Neuronal stem cell (in vitro differentiated cells): ENCODE measurements around the gene NCEH1.

Source experiments
- DNase-seq: peaks from one replicate; pipeline ENCODE4 v3.0.0-alpha.2; 2013; ENCODE audit warnings: low spot score
- H2AFZ ChIP-seq: one replicate; pipeline ENCODE4 v1.6.1; 2013; ENCODE audit warnings: mild to moderate bottlenecking, low read length, inconsistent platforms
- H2AK5ac ChIP-seq: 2 replicates; pipeline ENCODE4 v1.6.1; 2013; ENCODE audit warnings: low read depth, mild to moderate bottlenecking, inconsistent platforms, low read length, moderate library complexity, mixed read lengths
- H2BK120ac ChIP-seq: 2 replicates; pipeline ENCODE4 v1.6.1; 2013; ENCODE audit warnings: low read depth, mild to moderate bottlenecking, inconsistent platforms, low read length, moderate library complexity, mixed read lengths
- H2BK12ac ChIP-seq: one replicate; pipeline ENCODE4 v1.6.1; 2013; ENCODE audit warnings: low read length, inconsistent platforms
- H2BK15ac ChIP-seq: 2 replicates; pipeline ENCODE4 v1.6.1; 2013; ENCODE audit warnings: mild to moderate bottlenecking, low read length, inconsistent platforms, mixed read lengths
- H2BK5ac ChIP-seq: one replicate; pipeline ENCODE4 v1.6.1; 2013; ENCODE audit warnings: inconsistent platforms, mild to moderate bottlenecking, low read length, moderate library complexity
- H3K14ac ChIP-seq: one replicate; pipeline ENCODE4 v1.6.1; 2013; ENCODE audit warnings: low read length, inconsistent platforms
- H3K18ac ChIP-seq: 2 replicates; pipeline ENCODE4 v1.6.1; 2013; ENCODE audit warnings: low read length, inconsistent platforms
- H3K23ac ChIP-seq: 2 replicates; pipeline ENCODE4 v1.6.1; 2013; ENCODE audit warnings: low read depth, mild to moderate bottlenecking, mixed read lengths, low read length, inconsistent platforms; ENCODE audit not compliant: poor library complexity
- H3K27ac ChIP-seq: replicated peaks from 3 replicates; pipeline ENCODE4 v1.5.1; 2013; ENCODE audit warnings: low read length, inconsistent platforms
- H3K27me3 ChIP-seq, 3 experiments: 2 replicates each; pipeline ENCODE4 v1.6.1; 2013; ENCODE audit warnings: low read length in 3 of 3, mild to moderate bottlenecking in 2 of 3, inconsistent platforms in 1 of 3, low read depth in 1 of 3, mixed read lengths in 1 of 3, moderate library complexity in 1 of 3; ENCODE audit not compliant: control insufficient read depth in 3 of 3, insufficient read depth in 3 of 3
- H3K36me3 ChIP-seq, 2 donors: replicated peaks in 1 of 2; 2 replicates each; pipeline ENCODE4 v1.6.1; 2013; ENCODE audit warnings: low read length in 2 of 2; ENCODE audit not compliant: control insufficient read depth in 2 of 2, insufficient read depth in 2 of 2
- H3K4ac ChIP-seq: 2 replicates; pipeline ENCODE4 v1.6.1; 2013; ENCODE audit warnings: inconsistent platforms, mild to moderate bottlenecking, low read length, moderate library complexity
- H3K4me1 ChIP-seq, 2 donors: 1 replicate in 1 of 2; 2 replicates in 1 of 2; pipeline ENCODE4 v1.6.1; 2013; ENCODE audit warnings: low read length in 2 of 2, low read depth in 1 of 2; ENCODE audit not compliant: control insufficient read depth in 2 of 2, insufficient read depth in 1 of 2
- H3K4me2 ChIP-seq: one replicate; pipeline ENCODE4 v1.6.1; 2013; ENCODE audit warnings: mild to moderate bottlenecking, low read length, inconsistent platforms; ENCODE audit not compliant: insufficient read depth, poor library complexity, severe bottlenecking
- H3K4me3 ChIP-seq, 2 donors: 2 replicates each; pipeline ENCODE4 v1.5.1; 2013; ENCODE audit warnings: low read length in 2 of 2, mild to moderate bottlenecking in 2 of 2, inconsistent platforms in 1 of 2, moderate library complexity in 1 of 2
- H3K79me1 ChIP-seq: one replicate; pipeline ENCODE4 v1.6.1; 2013; ENCODE audit warnings: low read depth, mild to moderate bottlenecking, inconsistent platforms, low read length, moderate library complexity
- H3K9ac ChIP-seq: one replicate; pipeline ENCODE4 v1.6.1; 2013; ENCODE audit warnings: mild to moderate bottlenecking, low read depth, low read length, inconsistent platforms; ENCODE audit not compliant: poor library complexity
- H3K9me3 ChIP-seq, 2 donors: replicated peaks in 1 of 2; 2 replicates each; pipeline versions ENCODE3 to v1.6.1; 2013; ENCODE audit warnings: low read length in 2 of 2, mild to moderate bottlenecking in 2 of 2, inconsistent platforms in 1 of 2, low read depth in 1 of 2, mixed read lengths in 1 of 2, moderate library complexity in 1 of 2; ENCODE audit not compliant: control insufficient read depth in 2 of 2, insufficient read depth in 1 of 2
- H4K8ac ChIP-seq: one replicate; pipeline ENCODE4 v1.6.1; 2013; ENCODE audit warnings: low read depth, mild to moderate bottlenecking, inconsistent platforms, low read length, moderate library complexity
- H4K91ac ChIP-seq: one replicate; pipeline ENCODE4 v1.6.1; 2013; ENCODE audit warnings: low read length, low read depth, mild to moderate bottlenecking, inconsistent platforms; ENCODE audit not compliant: poor library complexity
- WGBS, 2 donors: extraction: QIAGEN DNeasy Blood & Tissue Kit; methylation state at CpG; one replicate each; pipeline ENCODE4 v1.1.7; 2013; ENCODE audit warnings: missing lambda C conversion rate in 2 of 2, mixed read lengths in 1 of 2; ENCODE audit not compliant: insufficient read length in 2 of 2, insufficient replicate concordance in 1 of 2; ENCODE audit errors: extremely low coverage in 2 of 2; 5-methylcytosine and 5-hydroxymethylcytosine counted together

The NCEH1 gene

GRCh38 chr3:172687501-172687900 lies 23.4 kb downstream of the NCEH1 start:
- Histone ChIP-seq H2AK5ac (no peak overlapping the region), H2BK120ac (no peak overlapping the region), H2BK5ac (no peak overlapping the region), H2BK15ac (no peak overlapping the region), H3K14ac (no peak overlapping the region), H3K27me3 (no peaks in the 10 kb centered on the region), H3K9ac (no peak overlapping the region), H2AFZ (no peak overlapping the region), H3K4ac (no peak overlapping the region), H3K4me1 (no peaks in the 10 kb centered on the region), H3K9me3 (no peaks in the 10 kb centered on the region), H2BK12ac (no peak overlapping the region), H3K4me2 (no peak overlapping the region), H3K18ac (no peak overlapping the region), H4K8ac (no peak overlapping the region), H3K79me1 (no peaks in the 10 kb centered on the region), H4K91ac (no peak overlapping the region), H3K23ac (no peak overlapping the region), H3K27ac (no peak overlapping the region), H3K4me3 (no peak overlapping the region), H3K36me3 (no peaks in the 10 kb centered on the region)
- no CpG with 5 or more reads among the region's 3 CpGs for WGBS, 2 donors
- no peak for DNase-seq

DNA sequence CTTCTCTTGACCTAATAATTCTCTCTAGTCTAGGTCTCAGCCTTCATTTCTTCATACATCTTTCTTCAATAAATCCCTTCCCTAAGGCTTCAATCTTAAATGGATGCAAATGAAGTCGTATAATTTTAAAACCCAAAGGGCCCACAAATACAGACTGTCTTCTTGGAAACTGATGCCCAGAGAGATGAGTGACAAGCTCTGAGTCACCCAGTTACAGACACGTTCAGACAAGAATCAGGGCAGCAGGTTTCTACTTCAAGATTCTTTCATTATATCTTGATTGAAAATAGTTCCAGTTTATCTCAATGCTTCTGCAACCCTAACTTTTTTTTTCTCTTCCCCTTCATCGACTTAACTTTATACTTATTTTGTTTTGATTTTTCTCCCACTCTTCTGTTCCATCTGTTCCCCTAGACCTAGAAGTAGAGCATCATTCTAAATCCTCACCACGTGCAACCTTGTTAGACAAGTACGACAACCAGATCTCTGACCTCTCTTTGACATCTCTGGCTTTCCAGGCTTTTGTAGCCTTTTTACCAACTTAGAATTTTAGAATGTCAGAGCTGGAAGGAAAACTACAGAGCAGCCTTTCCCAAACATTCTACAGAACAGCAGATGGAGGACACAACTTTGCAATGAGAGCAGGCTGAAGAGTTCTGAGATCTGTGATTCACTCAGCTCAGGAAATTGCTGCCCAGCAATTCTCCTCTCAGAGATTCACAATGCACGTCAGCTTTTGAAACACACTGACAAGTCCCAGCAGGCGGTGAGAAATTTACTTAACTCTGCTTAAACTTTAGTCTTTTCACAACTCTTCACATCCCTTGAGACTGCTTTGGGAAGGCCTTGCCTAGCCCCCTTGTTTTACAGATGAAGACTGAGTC lies 25.3 kb downstream of the NCEH1 start:
- 100% methylated on average over 1 of the region's 7 CpGs for WGBS, 2 donors
- Histone ChIP-seq H2AK5ac (no peak overlapping the region), H3K4me2 (no peak overlapping the region), H3K27ac (no peak overlapping the region), H3K14ac (no peak overlapping the region), H3K4me3 (no peak overlapping the region), H3K18ac (no peak overlapping the region), H4K8ac (no peak overlapping the region), H3K36me3 (no peaks in the 10 kb centered on the region), H2BK5ac (no peak overlapping the region), H2AFZ (no peak overlapping the region), H2BK15ac (no peak overlapping the region), H4K91ac (no peak overlapping the region), H3K9ac (no peak overlapping the region), H3K79me1 (no peaks in the 10 kb centered on the region), H3K9me3 (no peaks in the 10 kb centered on the region), H3K23ac (no peak overlapping the region), H3K4me1 (no peaks in the 10 kb centered on the region), H2BK12ac (no peak overlapping the region), H3K4ac (no peak overlapping the region), H3K27me3 (no peaks in the 10 kb centered on the region), H2BK120ac (no peak overlapping the region)
- DNase-seq: no peak

- Histone ChIP-seq H3K14ac (no peak overlapping the region), H3K4me2 (no peak overlapping the region), H3K9ac (no peak overlapping the region), H4K8ac (no peak overlapping the region), H3K4me3 (no peak overlapping the region), H2BK5ac (no peak overlapping the region), H4K91ac (no peak overlapping the region), H3K4ac (no peak overlapping the region), H2AFZ (no peak overlapping the region), H3K18ac (no peak overlapping the region), H2AK5ac (no peak overlapping the region), H3K9me3 (no peaks in the 10 kb centered on the region), H3K23ac (no peak overlapping the region), H2BK15ac (no peak overlapping the region), H3K27ac (no peak overlapping the region), H2BK120ac (no peak overlapping the region), H3K4me1 (peaks cover 4 to 16% of the 10 kb centered on the region in 2 donors), H3K79me1 (no peaks in the 10 kb centered on the region), H2BK12ac (no peak overlapping the region), H3K36me3 (no peaks in the 10 kb centered on the region), H3K27me3 (no peaks in the 10 kb centered on the region)
- no CpG with 5 or more reads among the region's 7 CpGs for WGBS, 2 donors
- DNase-seq: no peak
These were observed 30.2 kb downstream of the NCEH1 start for GRCh38 chr3:172680684-172681083.

DNA sequence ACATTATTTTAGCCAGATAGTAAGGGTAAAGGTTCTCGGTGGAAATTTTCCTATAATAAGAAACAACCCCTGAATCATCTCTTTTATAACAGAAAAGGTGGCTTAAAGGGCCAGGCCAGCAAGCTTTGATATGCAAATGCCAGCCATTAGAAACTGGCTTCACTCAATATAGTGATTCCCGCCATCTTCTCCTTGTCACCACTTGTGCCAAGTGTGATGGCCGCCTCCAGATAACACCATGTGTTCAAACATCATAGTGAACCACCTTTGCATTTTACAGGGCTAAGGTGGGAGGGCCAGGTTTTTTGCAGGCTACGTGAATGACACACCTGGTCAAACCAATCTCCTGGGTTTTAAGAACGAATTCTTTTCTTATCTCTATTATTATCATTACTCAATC lies 31.3 kb downstream of the NCEH1 start:
- H2AK5ac ChIP-seq: no peak overlapping the region
- no peak overlapping the region for H2BK120ac ChIP-seq
- H3K4ac ChIP-seq: no peak overlapping the region
- H2BK12ac ChIP-seq: no peak overlapping the region
- H3K4me1 ChIP-seq: peaks cover 4 to 16% of the 10 kb centered on the region in 2 donors
- H2AFZ ChIP-seq: no peak overlapping the region
- no peak for DNase-seq
- H3K27ac ChIP-seq: no peak overlapping the region
- no CpG with 5 or more reads among the region's 5 CpGs for WGBS, 2 donors
- no peaks in the 10 kb centered on the region for H3K36me3 ChIP-seq
- H4K91ac ChIP-seq: no peak overlapping the region
- no peaks in the 10 kb centered on the region for H3K9me3 ChIP-seq
- no peak overlapping the region for H2BK5ac ChIP-seq
- no peak overlapping the region for H2BK15ac ChIP-seq
- no peak overlapping the region for H3K14ac ChIP-seq
- no peak overlapping the region for H3K23ac ChIP-seq
- no peak overlapping the region for H4K8ac ChIP-seq
- no peaks in the 10 kb centered on the region for H3K27me3 ChIP-seq
- H3K18ac ChIP-seq: no peak overlapping the region
- H3K4me2 ChIP-seq: no peak overlapping the region
- H3K79me1 ChIP-seq: no peaks in the 10 kb centered on the region
- no peak overlapping the region for H3K4me3 ChIP-seq
- no peak overlapping the region for H3K9ac ChIP-seq
